ENCODE measurements around the gene MEPCE. TPM values are rescaled to one million over a fixed set of nuclear protein-coding genes. Genes with fewer than 3 reads are reported as not detected.
A peak's percentile ranks its signal among the peaks of the same experiment; 100 is the strongest.
"Not testable (repeated sequence)": the region's sequence is repeated elsewhere in the genome, so short reads cannot be mapped to it uniquely, and the experiment has no call there.

Gene MEPCE
- total RNA-seq, 2 experiments from 2014 or later: 42.4 to 50.2 TPM

DNA sequence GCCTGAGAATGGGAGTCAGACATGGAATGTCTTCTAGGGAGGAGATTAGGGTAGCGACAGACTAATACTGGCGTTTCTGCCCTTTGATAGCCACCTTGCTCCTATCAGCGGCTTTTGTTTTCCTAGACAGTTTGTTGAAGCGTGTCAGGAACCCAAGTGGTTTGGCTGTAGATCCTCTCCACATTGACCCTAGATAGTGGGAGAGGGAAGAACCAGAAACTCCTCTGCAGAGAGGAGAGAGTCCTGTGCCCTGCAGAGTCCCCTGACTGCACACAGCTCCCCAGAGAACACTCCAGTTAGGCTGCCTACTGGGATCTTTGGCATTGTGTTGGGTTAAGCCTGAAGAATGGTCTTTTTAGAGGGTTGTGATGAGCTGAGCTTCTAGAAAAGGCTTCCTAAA is 2.4 kb downstream of the MEPCE start:
- DNase-seq (no peak), ATAC-seq (no peak)
- H3K36me3 Mint-ChIP-seq: peaks cover 41% of the 10 kb centered on the region
- H3K4me3 Mint-ChIP-seq: peak overlapping the region; percentile 17
- CTCF ChIA-PET: no interaction called here
- peak overlapping the region; percentile 76 for H3K27ac Mint-ChIP-seq
- H3K27me3 Mint-ChIP-seq: peaks cover 5% of the 10 kb centered on the region
- H3K9me3 Mint-ChIP-seq (ENCODE audit: low read depth): no peaks in the 10 kb centered on the region
- H3K4me1 Mint-ChIP-seq: peaks cover 56% of the 10 kb centered on the region

DNA sequence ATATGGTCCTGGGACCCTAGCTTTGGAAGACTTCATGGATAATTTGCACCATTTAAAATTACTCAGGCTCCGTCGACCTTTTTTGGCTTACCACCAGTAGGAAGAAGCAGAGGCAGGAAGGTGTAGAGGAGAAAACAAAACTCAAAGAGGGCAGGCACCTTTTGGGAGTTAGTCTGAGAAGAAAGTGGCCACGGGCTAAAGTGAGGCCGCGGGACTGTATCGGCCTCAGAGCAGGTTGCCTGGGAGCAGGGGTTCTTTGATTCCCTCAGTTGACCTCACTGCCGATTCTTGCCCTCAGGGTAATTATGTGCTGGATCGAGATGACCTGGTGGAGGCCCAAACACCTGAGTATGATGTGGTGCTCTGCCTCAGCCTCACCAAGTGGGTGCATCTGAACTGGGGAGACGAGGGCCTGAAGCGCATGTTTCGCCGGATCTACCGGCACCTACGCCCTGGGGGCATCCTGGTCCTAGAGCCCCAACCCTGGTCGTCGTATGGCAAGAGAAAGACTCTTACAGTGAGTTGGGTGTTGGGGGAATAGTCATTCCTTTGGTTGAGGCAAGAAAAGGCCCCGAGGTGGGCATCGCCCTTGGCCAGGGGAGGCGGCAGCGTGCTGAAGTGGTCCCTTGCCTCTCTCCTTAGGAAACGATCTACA is 3.1 kb downstream of the MEPCE start:
- Mint-ChIP-seq H3K4me3 (no peak overlapping the region), H3K27ac (peak overlapping the region; percentile 42), H3K4me1 (peaks cover 56% of the 10 kb centered on the region), H3K9me3 (ENCODE audit: low read depth) (no peaks in the 10 kb centered on the region), H3K27me3 (peaks cover 5% of the 10 kb centered on the region), H3K36me3 (peaks cover 41% of the 10 kb centered on the region)
- ATAC-seq (no peak), DNase-seq (no peak)
- CTCF ChIA-PET: no interaction called here

GRCh38 chr7:100433276-100433591 is 3.6 kb downstream of the MEPCE start:
- H3K4me1 Mint-ChIP-seq: peaks cover 51% of the 10 kb centered on the region
- peaks cover 41% of the 10 kb centered on the region for H3K36me3 Mint-ChIP-seq
- H3K27ac Mint-ChIP-seq: no peak overlapping the region
- ATAC-seq (no peak), DNase-seq (no peak)
- CTCF ChIA-PET: no interaction called here
- H3K9me3 Mint-ChIP-seq (ENCODE audit: low read depth): no peaks in the 10 kb centered on the region
- peaks cover 5% of the 10 kb centered on the region for H3K27me3 Mint-ChIP-seq
- H3K4me3 Mint-ChIP-seq: no peak overlapping the region

- peak overlapping the region; percentile 88 for H3K27ac Mint-ChIP-seq
- no peak for ATAC-seq
- H3K4me3 Mint-ChIP-seq: peak overlapping the region; percentile 88
- CTCF ChIA-PET: interaction anchor here (1.4 to 1.7 kb wide), 2 partner anchors 16 to 105 kb away, joined by 3 to 5 read pairs; partner anchors contain the start of gene AGFG2
- DNase-seq: no peak
- peaks cover 41% of the 10 kb centered on the region for H3K36me3 Mint-ChIP-seq
- peaks cover 51% of the 10 kb centered on the region for H3K4me1 Mint-ChIP-seq
- no peaks in the 10 kb centered on the region for H3K9me3 Mint-ChIP-seq (ENCODE audit: low read depth)
- peaks cover 5% of the 10 kb centered on the region for H3K27me3 Mint-ChIP-seq
These were observed 4.1 kb downstream of the MEPCE start for GRCh38 chr7:100433592-100434296.

GRCh38 chr7:100434297-100435144 is 4.9 kb downstream of the MEPCE start:
- Mint-ChIP-seq H3K4me3 (peak overlapping the region; percentile 88), H3K27me3 (peaks cover under 1% of the 10 kb centered on the region), H3K4me1 (peaks cover 50% of the 10 kb centered on the region), H3K27ac (peak overlapping the region; percentile 88), H3K36me3 (peaks cover 38% of the 10 kb centered on the region), H3K9me3 (ENCODE audit: low read depth) (no peaks in the 10 kb centered on the region)
- ATAC-seq (no peak), DNase-seq (no peak)
- CTCF ChIA-PET: interaction anchor here (1.0 to 1.7 kb wide), 5 partner anchors 10 to 104 kb away, joined by 3 to 5 read pairs (median 3); partner anchors contain the start of gene AGFG2

- H3K4me3 Mint-ChIP-seq: peak overlapping the region; percentile 88
- H3K9me3 Mint-ChIP-seq (ENCODE audit: low read depth): no peaks in the 10 kb centered on the region
- CTCF ChIA-PET: interaction anchor here (1.1 to 2.9 kb wide), 5 partner anchors 9 to 61 kb away, joined by 3 to 16 read pairs (median 5); no protein-coding TSS in a partner anchor
- peak; percentile 67 for DNase-seq
- peak overlapping the region; percentile 94 for H3K27ac Mint-ChIP-seq
- H3K27me3 Mint-ChIP-seq: no peaks in the 10 kb centered on the region
- peak; percentile 45 for ATAC-seq
- peaks cover 46% of the 10 kb centered on the region for H3K4me1 Mint-ChIP-seq
- H3K36me3 Mint-ChIP-seq: peaks cover 32% of the 10 kb centered on the region
These were observed 6.0 kb downstream of the MEPCE start for GRCh38 chr7:100435401-100436304.

- Mint-ChIP-seq H3K27me3 (no peaks in the 10 kb centered on the region), H3K27ac (peak overlapping the region; percentile 94), H3K4me1 (peaks cover 29% of the 10 kb centered on the region), H3K9me3 (ENCODE audit: low read depth) (no peaks in the 10 kb centered on the region), H3K36me3 (peaks cover 25% of the 10 kb centered on the region), H3K4me3 (peak overlapping the region; percentile 88)
- DNase-seq (no peak), ATAC-seq (no peak)
- CTCF ChIA-PET: interaction anchor here (0.6 to 2.9 kb wide), 9 partner anchors 8 to 307 kb away, joined by 3 to 16 read pairs (median 4); no protein-coding TSS in a partner anchor
These were observed 7.8 kb downstream of the MEPCE start for GRCh38 chr7:100437150-100438100.

- DNase-seq (no peak), ATAC-seq (no peak)
- Mint-ChIP-seq H3K4me3 (no peak overlapping the region), H3K27me3 (no peaks in the 10 kb centered on the region), H3K36me3 (peaks cover 23% of the 10 kb centered on the region), H3K27ac (no peak overlapping the region), H3K9me3 (ENCODE audit: low read depth) (no peaks in the 10 kb centered on the region), H3K4me1 (peaks cover 22% of the 10 kb centered on the region)
- CTCF ChIA-PET: interaction anchor here (0.6 to 2.9 kb wide), 4 partner anchors 12 to 307 kb away, joined by 3 to 16 read pairs (median 4); no protein-coding TSS in a partner anchor
These were observed 8.5 kb downstream of the MEPCE start for GRCh38 chr7:100438172-100438571.

DNA sequence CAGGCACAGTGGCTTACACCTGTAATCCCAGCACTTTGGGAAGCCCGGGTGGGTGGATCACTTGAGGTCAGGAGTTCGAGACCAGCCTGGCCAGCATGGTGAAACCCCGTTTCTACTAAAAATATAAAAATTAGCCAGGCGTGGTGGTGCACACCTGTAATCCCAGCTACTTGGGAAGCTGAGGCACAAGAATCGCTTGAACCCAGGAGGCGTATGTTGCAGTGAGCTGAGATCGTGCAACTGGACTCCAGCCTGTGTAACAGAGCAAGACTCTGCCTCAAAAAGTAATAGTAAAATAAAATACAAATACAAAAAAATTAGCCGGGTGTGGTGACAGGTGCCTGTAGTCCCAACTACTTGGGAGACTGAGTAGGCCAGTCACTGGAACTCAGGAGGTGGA is 9.1 kb downstream of the MEPCE start:
- Mint-ChIP-seq H3K36me3 (peaks cover 21% of the 10 kb centered on the region), H3K27ac (peak overlapping the region; percentile 46), H3K4me1 (peaks cover 16% of the 10 kb centered on the region)
- CTCF ChIA-PET: interaction anchor here (1.4 to 2.9 kb wide), 3 partner anchors 12 to 84 kb away, joined by 3 to 16 read pairs (median 4); no protein-coding TSS in a partner anchor
- DNase-seq; ATAC-seq; H3K4me3 Mint-ChIP-seq; H3K9me3 Mint-ChIP-seq (ENCODE audit: low read depth); H3K27me3 Mint-ChIP-seq: not testable (repeated sequence)

GRCh38 chr7:100439244-100439643 is 9.6 kb downstream of the MEPCE start:
- CTCF ChIA-PET: interaction anchor here (1.4 kb wide), 1 partner anchor 24 kb away, joined by 3 read pairs; no protein-coding TSS in a partner anchor
- Mint-ChIP-seq H3K4me1 (peaks cover 14% of the 10 kb centered on the region), H3K36me3 (peaks cover 16% of the 10 kb centered on the region), H3K27ac (peak overlapping the region; percentile 46)
- H3K4me3 Mint-ChIP-seq; ATAC-seq; DNase-seq; H3K27me3 Mint-ChIP-seq; H3K9me3 Mint-ChIP-seq (ENCODE audit: low read depth): not testable (repeated sequence)

- DNase-seq (no peak), ATAC-seq (no peak)
- no peak overlapping the region for H3K4me3 Mint-ChIP-seq
- H3K27me3 Mint-ChIP-seq: no peaks in the 10 kb centered on the region
- H3K27ac Mint-ChIP-seq: no peak overlapping the region
- H3K36me3 Mint-ChIP-seq: no peaks in the 10 kb centered on the region
- peaks cover 20% of the 10 kb centered on the region for H3K4me1 Mint-ChIP-seq
- CTCF ChIA-PET: interaction anchor here (0.7 to 1.0 kb wide), 3 partner anchors 8 to 100 kb away, joined by 3 read pairs; no protein-coding TSS in a partner anchor
- no peaks in the 10 kb centered on the region for H3K9me3 Mint-ChIP-seq (ENCODE audit: low read depth)
These were observed 12.3 kb downstream of the MEPCE start for GRCh38 chr7:100441641-100442535.

Measured in activated CD8-positive, alpha-beta memory T cell treated with anti-CD3 and anti-CD28 coated beads, Interleukin-2, amount 10 ng/mL, durations not matched to agents 7 days and 5 days (primary cell).